Endothelial cell (in vitro differentiated cells): Measurements from ENCODE around the gene SLC26A8. TPM values are rescaled to one million over a fixed set of nuclear protein-coding genes. Genes with fewer than 3 reads are reported as not detected.
"Not testable (repeated sequence)": the region's sequence is repeated elsewhere in the genome, so short reads cannot be mapped to it uniquely, and the experiment has no call there.

Experiments
- DNase-seq: peaks from one replicate; pipeline ENCODE4 v3.0.0; 2021; ENCODE audit warnings: low spot score
- H3K27ac Mint-ChIP-seq: one replicate; pipeline ENCODE4 v1.8.0; 2021; ENCODE audit warnings: mixed read lengths, inconsistent platforms; ENCODE audit not compliant: unreplicated experiment
- H3K27me3 Mint-ChIP-seq: one replicate; pipeline ENCODE4 v1.8.0; 2021; ENCODE audit warnings: mild to moderate bottlenecking, moderate library complexity, mixed read lengths, inconsistent platforms; ENCODE audit not compliant: unreplicated experiment
- H3K36me3 Mint-ChIP-seq: one replicate; pipeline ENCODE4 v1.8.0; 2021; ENCODE audit warnings: mild to moderate bottlenecking, low read depth, mixed read lengths, inconsistent platforms; ENCODE audit not compliant: unreplicated experiment
- H3K4me1 Mint-ChIP-seq: one replicate; pipeline ENCODE4 v1.8.0; 2021; ENCODE audit warnings: mild to moderate bottlenecking, mixed read lengths, inconsistent platforms; ENCODE audit not compliant: unreplicated experiment
- H3K4me3 Mint-ChIP-seq: one replicate; pipeline ENCODE4 v1.8.0; 2021; ENCODE audit warnings: mild to moderate bottlenecking, mixed read lengths, inconsistent platforms; ENCODE audit not compliant: unreplicated experiment
- H3K9me3 Mint-ChIP-seq: one replicate; pipeline ENCODE4 v1.8.0; 2021; ENCODE audit warnings: mixed read lengths, inconsistent platforms; ENCODE audit not compliant: unreplicated experiment
- total RNA-seq: library from RNA; stranded (reverse); fragmentation: NEBNext Ultra II Directional; extraction: Animal tissue kit (Norgen Biotek cat#: 25700); gene quantifications from one replicate; pipeline ENCODE4 v1.2.1, GENCODE V29; 2021; ENCODE audit not compliant: unreplicated experiment
- TF ChIP-seq, protein P1 (sequence below): fragments of 200-600 bp; sonication (generic); IDR thresholded peaks from one replicate; pipeline ENCODE4 v1.5.0; 2021; ENCODE audit warnings: antibody characterized with exemption; ENCODE audit not compliant: unreplicated experiment

The SLC26A8 gene
- total RNA-seq, 1 donor from 2014 or later = 0.97 TPM

DNA sequence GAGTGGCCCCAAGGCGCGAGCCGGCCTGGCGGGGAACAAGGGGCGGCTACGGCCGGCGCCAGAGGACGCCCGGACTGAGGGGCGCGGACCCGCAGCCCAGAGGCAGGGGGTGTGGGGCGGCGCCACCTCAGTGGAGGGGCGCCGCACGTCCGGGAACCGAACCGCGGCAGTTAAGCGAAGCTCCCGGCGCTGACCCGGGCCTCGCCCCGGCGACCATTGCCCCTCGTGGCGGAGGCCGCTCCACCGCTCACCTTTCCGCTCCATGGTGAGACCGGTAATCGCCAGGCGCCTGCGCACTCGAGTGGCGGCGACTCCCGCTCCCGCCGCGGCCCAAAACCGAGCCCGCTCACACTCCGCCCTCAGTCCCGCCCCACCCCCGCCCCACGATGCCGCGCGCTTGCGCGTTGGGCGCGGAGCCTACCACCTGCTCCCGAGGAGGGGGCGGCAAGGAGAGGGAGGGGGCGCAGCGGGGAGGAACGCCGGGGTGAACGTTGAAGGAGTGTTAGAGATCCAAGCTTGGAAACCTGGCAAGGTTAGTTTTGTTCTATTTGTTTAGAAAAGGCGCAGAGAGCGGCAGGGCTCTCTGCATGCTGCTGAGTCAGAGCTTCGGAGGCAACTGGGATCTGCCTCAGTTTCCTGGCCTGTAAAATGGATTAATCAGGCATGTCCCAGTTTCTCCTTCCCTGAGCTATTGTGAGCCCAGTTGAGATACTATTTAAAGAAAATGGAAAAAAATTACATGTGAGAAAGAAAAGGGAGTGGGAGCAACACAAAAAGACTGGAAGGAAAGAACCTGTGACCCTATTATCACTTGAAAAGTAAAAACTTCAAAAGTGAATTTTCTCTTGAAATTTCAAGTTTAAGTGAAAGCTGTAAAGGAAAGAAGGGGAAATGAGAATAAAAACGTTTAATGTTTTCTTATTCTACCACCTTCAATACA lies 103.4 kb downstream of the SLC26A8 start, which contains the start of gene SRPK1:
Gene SRPK1, minus strand, starts transcription at position 306 of the 940 bp plus-strand sequence. Its CDS starts 42 bp downstream, at position 264.
- Mint-ChIP-seq H3K4me1 (peaks cover 22% of the 10 kb centered on the region), H3K4me3 (peak within 1 kb of the TSS; percentile 98), H3K27me3 (peaks cover 6% of the 10 kb centered on the region), H3K36me3 (peaks cover 3% of the 10 kb centered on the region), H3K27ac (peak within 1 kb of the TSS; percentile 82), H3K9me3 (no peaks in the 10 kb centered on the region)
- TF ChIP-seq, protein P1, sequence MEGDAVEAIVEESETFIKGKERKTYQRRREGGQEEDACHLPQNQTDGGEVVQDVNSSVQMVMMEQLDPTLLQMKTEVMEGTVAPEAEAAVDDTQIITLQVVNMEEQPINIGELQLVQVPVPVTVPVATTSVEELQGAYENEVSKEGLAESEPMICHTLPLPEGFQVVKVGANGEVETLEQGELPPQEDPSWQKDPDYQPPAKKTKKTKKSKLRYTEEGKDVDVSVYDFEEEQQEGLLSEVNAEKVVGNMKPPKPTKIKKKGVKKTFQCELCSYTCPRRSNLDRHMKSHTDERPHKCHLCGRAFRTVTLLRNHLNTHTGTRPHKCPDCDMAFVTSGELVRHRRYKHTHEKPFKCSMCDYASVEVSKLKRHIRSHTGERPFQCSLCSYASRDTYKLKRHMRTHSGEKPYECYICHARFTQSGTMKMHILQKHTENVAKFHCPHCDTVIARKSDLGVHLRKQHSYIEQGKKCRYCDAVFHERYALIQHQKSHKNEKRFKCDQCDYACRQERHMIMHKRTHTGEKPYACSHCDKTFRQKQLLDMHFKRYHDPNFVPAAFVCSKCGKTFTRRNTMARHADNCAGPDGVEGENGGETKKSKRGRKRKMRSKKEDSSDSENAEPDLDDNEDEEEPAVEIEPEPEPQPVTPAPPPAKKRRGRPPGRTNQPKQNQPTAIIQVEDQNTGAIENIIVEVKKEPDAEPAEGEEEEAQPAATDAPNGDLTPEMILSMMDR = no peak
- DNase-seq = peak; percentile 88

- Mint-ChIP-seq H3K36me3 (peaks cover 3% of the 10 kb centered on the region), H3K9me3 (no peaks in the 10 kb centered on the region), H3K27me3 (peaks cover 6% of the 10 kb centered on the region), H3K4me1 (peaks cover 22% of the 10 kb centered on the region), H3K4me3 (peak overlapping the region; percentile 98), H3K27ac (peak overlapping the region; percentile 82)
- TF ChIP-seq, protein P1 = no peak
- DNase-seq = peak; percentile 51
Measured at GRCh38 chr6:35919827-35920751, 104.4 kb downstream of the SLC26A8 start.

DNA sequence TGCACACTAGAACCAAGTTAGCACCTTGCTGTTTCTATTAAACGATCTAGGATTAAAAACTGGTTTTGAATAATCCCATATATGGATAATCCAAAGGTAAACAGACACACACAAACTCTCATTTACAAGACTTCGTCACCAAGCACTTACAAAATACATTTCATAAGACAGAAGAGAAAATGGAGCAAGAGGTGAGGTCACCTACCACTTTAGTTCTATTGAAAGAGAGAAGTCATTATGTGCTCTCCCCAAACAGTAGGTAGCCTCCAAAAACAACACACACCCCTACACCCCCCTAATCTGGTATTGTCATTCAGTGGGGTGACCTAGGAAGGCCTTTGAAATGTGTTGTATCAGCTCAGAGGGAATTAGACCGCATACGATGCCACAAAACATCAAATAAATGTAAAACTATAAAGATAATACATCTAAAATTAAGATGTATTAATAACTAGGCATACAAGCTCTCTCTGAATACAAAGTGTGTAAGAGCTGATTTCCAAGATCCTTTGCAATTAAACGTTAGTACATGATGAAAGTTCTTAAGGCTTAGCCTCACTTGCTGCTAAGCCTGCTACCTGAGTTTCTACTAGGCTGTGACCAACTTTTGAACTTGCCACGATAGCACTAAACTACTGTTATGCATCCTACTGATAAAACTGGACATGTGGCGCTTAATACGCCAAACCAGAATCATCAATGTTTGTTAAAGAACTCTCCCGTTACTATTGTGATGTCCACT lies 105.2 kb downstream of the SLC26A8 start:
- DNase-seq = no peak
- H3K27me3 Mint-ChIP-seq = peaks cover 6% of the 10 kb centered on the region
- H3K27ac Mint-ChIP-seq = peak overlapping the region; percentile 82

DNA sequence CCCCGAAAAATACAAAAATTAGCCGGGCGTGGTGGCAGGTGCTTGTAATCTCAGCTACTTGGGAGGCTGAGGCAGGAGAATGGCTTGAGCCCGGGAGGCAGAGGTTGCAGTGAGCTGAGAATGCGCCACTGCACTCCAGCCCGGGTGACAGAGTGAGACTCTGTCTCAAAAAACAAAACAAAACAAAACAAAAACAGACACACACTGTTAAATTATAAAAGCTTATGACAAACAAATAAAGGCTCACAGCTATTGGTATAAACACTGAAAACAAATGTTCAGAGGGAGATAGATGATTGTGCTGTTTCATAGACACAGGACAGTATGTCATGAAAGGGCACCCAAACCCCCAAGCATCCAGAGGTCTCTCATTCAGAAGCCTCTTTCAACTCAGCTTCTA lies 107.5 kb downstream of the SLC26A8 start:
- Mint-ChIP-seq H3K36me3 (peaks cover 15% of the 10 kb centered on the region), H3K4me1 (peaks cover 22% of the 10 kb centered on the region)
- DNase-seq, H3K4me3 Mint-ChIP-seq, H3K27me3 Mint-ChIP-seq, H3K27ac Mint-ChIP-seq, H3K9me3 Mint-ChIP-seq: not testable (repeated sequence)

More for the DNA sequence above, 105.2 kb downstream of the SLC26A8 start:
- H3K36me3 Mint-ChIP-seq = peaks cover 6% of the 10 kb centered on the region
- peaks cover 22% of the 10 kb centered on the region for H3K4me1 Mint-ChIP-seq
- H3K4me3 Mint-ChIP-seq = peak overlapping the region; percentile 98
- TF ChIP-seq, protein P1 = no peak
- H3K9me3 Mint-ChIP-seq = no peaks in the 10 kb centered on the region

DNA sequence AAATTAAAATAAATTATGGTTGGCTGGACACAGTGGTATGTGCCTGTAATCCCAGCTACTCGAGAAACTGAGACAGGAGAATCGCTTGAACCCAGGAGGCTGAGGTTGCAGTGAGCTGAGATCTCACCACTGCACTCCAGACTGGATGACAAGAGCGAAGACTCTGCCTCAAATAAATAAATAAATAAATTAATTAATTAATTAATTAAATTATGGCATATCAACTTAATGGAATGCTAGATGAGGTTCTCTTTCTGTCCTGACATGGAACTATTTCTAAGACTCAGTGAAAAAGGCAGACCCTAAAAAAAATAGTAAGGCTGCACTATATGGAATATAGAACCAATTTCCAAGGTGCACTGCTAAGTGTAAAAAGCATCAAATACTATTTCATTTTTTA lies 108.4 kb downstream of the SLC26A8 start:
- Mint-ChIP-seq H3K27ac (no peak overlapping the region), H3K4me1 (peaks cover 18% of the 10 kb centered on the region), H3K9me3 (no peaks in the 10 kb centered on the region), H3K36me3 (peaks cover 23% of the 10 kb centered on the region), H3K27me3 (peaks cover 6% of the 10 kb centered on the region), H3K4me3 (no peak overlapping the region)
- no peak for DNase-seq
- TF ChIP-seq, protein P1 = no peak
